HFFc6 (cell line): Measurements from ENCODE around the gene MYF5. TPM values are rescaled to one million over a fixed set of nuclear protein-coding genes. Genes with fewer than 3 reads are reported as not detected.

Source experiments
- DNase-seq: peaks from one replicate; pipeline ENCODE4 v3.0.0-alpha.2; 2018
- H3K27ac Mint-ChIP-seq: 2 replicates; pipeline ENCODE4 v1.8.0; 2020; ENCODE audit warnings: mild to moderate bottlenecking, mixed read lengths
- H3K27me3 Mint-ChIP-seq: 2 replicates; pipeline ENCODE4 v1.8.0; 2021; ENCODE audit warnings: mild to moderate bottlenecking, moderate library complexity, mixed read lengths; ENCODE audit not compliant: insufficient read depth
- H3K36me3 Mint-ChIP-seq: 2 replicates; pipeline ENCODE4 v1.8.0; 2021; ENCODE audit warnings: low read depth, mixed read lengths
- H3K4me1 Mint-ChIP-seq: 2 replicates; pipeline ENCODE4 v1.8.0; 2020; ENCODE audit warnings: low read depth, mixed read lengths
- H3K4me3 Mint-ChIP-seq: 2 replicates; pipeline ENCODE4 v1.8.0; 2020; ENCODE audit warnings: mild to moderate bottlenecking, moderate library complexity, mixed read lengths
- H3K9me3 Mint-ChIP-seq: 2 replicates; pipeline ENCODE4 v1.8.0; 2020; ENCODE audit warnings: mild to moderate bottlenecking, mixed read lengths
- CTCF ChIP-seq: fragments of 200-600 bp; sonication (generic); IDR thresholded peaks from 2 replicates; pipeline ENCODE4 v1.5.0; 2021; ENCODE audit warnings: antibody characterized with exemption, mild to moderate bottlenecking
- total RNA-seq, 6 experiments: library from RNA; stranded (reverse); fragmentation: NEBNext Ultra II Directional; extraction: Animal tissue kit (Norgen Biotek cat#: 25700); gene quantifications; 2 replicates in 1 of 6; 3 replicates in 5 of 6; pipeline ENCODE4 v1.2.3, GENCODE V29; 2021

MYF5 gene
- total RNA-seq, 6 experiments from 2014 or later = not detected

GRCh38 chr12:80711866-80712265 is 4.8 kb upstream of the MYF5 start:
- TF ChIP-seq CTCF = no peak
- no peaks in the 10 kb centered on the region for H3K9me3 Mint-ChIP-seq
- H3K4me1 Mint-ChIP-seq = peaks cover 10% of the 10 kb centered on the region; the same call in 1 of the 2 replicates

GRCh38 chr12:80712866-80713265 is 3.8 kb upstream of the MYF5 start:
- no peak for DNase-seq
- Mint-ChIP-seq H3K27ac (no peak overlapping the region), H3K27me3 (peaks cover 7% of the 10 kb centered on the region), H3K36me3 (peaks cover 9% of the 10 kb centered on the region), H3K4me3 (no peak overlapping the region), H3K9me3 (no peaks in the 10 kb centered on the region), H3K4me1 (peaks cover 10% of the 10 kb centered on the region; the same call in 1 of the 2 replicates)
- no peak for TF ChIP-seq CTCF

More at GRCh38 chr12:80711866-80712265, 4.8 kb upstream of the MYF5 start:
- no peak for DNase-seq
- no peak overlapping the region for H3K4me3 Mint-ChIP-seq
- peaks cover 9% of the 10 kb centered on the region for H3K36me3 Mint-ChIP-seq
- peaks cover 7% of the 10 kb centered on the region for H3K27me3 Mint-ChIP-seq
- H3K27ac Mint-ChIP-seq = no peak overlapping the region

GRCh38 chr12:80713419-80713818 is 3.3 kb upstream of the MYF5 start:
- H3K36me3 Mint-ChIP-seq = peaks cover 9% of the 10 kb centered on the region
- H3K9me3 Mint-ChIP-seq = no peaks in the 10 kb centered on the region
- H3K4me1 Mint-ChIP-seq = peaks cover 10% of the 10 kb centered on the region; the same call in 1 of the 2 replicates
- TF ChIP-seq CTCF = no peak
- H3K27me3 Mint-ChIP-seq = peaks cover 7% of the 10 kb centered on the region
- peak overlapping the region; percentile 84; the same call in 1 of the 2 replicates for H3K4me3 Mint-ChIP-seq
- DNase-seq = no peak
- H3K27ac Mint-ChIP-seq = no peak overlapping the region

DNA sequence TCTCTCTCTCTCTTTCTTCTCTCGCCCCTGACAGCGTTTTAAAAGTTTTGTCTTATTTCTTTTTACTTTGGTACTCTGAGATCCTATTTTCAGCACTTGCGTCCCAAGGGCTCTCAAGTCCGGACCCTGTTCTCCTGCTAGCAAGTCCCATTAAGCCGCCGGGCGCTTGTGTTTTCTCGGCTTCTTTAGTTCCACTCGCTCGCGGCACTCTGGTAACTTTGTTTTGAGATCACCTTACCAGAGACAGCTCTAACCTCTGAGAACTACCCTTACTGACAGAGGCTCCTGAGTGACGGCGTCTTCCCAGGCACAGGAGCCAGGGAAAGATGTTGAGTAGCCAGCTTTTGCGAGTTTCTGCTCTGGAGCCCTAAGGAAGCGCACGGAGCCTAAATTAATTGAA is 2.7 kb upstream of the MYF5 start:
- Mint-ChIP-seq H3K4me1 (peaks cover 10% of the 10 kb centered on the region; the same call in 1 of the 2 replicates), H3K9me3 (no peaks in the 10 kb centered on the region), H3K36me3 (peaks cover 2% of the 10 kb centered on the region), H3K27me3 (peaks cover 7% of the 10 kb centered on the region), H3K27ac (peak overlapping the region; percentile 69; the same call in 1 of the 2 replicates), H3K4me3 (peak overlapping the region; percentile 84)
- DNase-seq = no peak
- no peak for TF ChIP-seq CTCF

GRCh38 chr12:80714846-80715245 is 1.9 kb upstream of the MYF5 start:
- no peak overlapping the region for H3K27ac Mint-ChIP-seq
- peak overlapping the region; percentile 84; the same call in 1 of the 2 replicates for H3K4me3 Mint-ChIP-seq
- no peaks in the 10 kb centered on the region for H3K9me3 Mint-ChIP-seq

More at GRCh38 chr12:80714846-80715245, 1.9 kb upstream of the MYF5 start:
- peaks cover 10% of the 10 kb centered on the region; the same call in 1 of the 2 replicates for H3K4me1 Mint-ChIP-seq
- no peaks in the 10 kb centered on the region; the same call in 1 of the 2 replicates for H3K36me3 Mint-ChIP-seq
- no peak for TF ChIP-seq CTCF
- peaks cover 7% of the 10 kb centered on the region for H3K27me3 Mint-ChIP-seq
- no peak for DNase-seq
